Activated CD4-positive, CD25-positive, alpha-beta regulatory T cell treated with anti-CD3 and anti-CD28 coated beads, Interleukin-2, amount 50 U/mL, for 16 hours (primary cell): Measurements from ENCODE around the gene SEPTIN1.

Experiments
- DNase-seq: peaks from one replicate; pipeline ENCODE4 v3.0.0-alpha.2; 2020; ENCODE audit warnings: low read depth, low spot score

The SEPTIN1 gene, protein sequence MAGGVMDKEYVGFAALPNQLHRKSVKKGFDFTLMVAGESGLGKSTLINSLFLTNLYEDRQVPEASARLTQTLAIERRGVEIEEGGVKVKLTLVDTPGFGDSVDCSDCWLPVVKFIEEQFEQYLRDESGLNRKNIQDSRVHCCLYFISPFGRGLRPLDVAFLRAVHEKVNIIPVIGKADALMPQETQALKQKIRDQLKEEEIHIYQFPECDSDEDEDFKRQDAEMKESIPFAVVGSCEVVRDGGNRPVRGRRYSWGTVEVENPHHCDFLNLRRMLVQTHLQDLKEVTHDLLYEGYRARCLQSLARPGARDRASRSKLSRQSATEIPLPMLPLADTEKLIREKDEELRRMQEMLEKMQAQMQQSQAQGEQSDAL

GRCh38 chr16:30382111-30382881, at the start of gene SEPTIN1:
TSS of gene SEPTIN1 (minus strand) at chr16:30382561. CDS start at chr16:30382542, 19 bp downstream.
- peak; percentile 65 for DNase-seq

GRCh38 chr16:30430428-30430970, 48.1 kb upstream of the SEPTIN1 start:
- DNase-seq: no peak

DNA sequence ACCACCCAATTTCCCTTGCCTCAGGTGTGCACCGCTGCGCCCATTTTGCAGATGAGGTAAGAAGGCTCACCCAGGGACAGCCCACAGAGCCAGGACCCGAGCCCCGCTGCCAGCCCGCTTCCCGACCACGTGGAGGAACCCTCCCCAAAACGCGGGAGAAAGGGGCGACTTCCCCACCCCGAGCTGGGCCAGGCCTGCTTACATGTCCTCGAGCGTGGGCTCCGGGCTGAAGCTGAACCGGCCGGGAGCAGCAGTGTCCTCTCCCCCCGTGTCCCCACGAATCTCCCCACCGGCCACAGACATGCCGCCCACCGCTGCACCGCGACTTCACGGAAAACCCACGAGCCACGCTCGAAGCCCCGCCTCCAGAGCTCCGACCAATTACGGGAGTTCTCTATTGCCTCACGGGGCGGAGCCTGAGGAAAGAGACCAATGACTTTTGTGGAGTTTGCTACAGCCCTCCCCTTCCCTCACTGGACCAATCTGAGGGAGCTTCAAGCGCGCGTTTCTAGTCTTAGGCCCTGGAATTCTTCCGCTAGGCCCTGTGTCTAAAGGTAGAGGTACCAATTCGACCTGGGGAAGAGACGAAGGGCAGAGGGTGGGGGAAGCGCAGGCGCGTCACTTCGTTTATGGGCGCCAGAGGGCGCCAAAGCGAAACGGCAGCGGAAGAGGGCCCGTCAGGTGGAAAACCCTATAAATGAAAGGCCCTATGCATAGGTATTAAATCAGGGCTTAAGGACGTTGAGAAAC, 47.5 kb upstream of the SEPTIN1 start, which contains the start of gene DCTPP1:
DCTPP1 (minus strand) TSS at position 353 of the 750 bp plus-strand sequence; CDS start at position 303, 50 bp downstream.
- peak; percentile 89 for DNase-seq

- DNase-seq: no peak
Observed at GRCh38 chr16:30429418-30429677, 47.0 kb upstream of the SEPTIN1 start.

DNA sequence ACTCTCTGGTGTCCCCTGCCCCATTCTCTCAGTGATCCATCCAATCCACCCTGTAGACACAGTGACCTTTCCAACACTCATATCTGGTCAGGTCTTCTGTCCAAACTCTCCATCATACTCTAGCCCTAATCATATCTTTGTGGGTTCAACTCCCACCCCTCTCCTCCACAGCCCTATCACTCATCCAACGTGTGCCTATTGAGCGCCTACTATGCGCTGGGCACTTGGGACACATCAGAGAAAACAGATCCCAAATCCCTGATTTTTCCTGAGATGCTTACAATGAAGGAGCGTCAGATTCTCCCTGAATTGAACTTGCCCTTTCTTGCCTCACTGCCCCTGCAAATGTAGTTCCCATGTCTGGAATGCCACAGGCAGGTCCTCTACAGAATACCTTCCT, 45.7 kb upstream of the SEPTIN1 start:
- no peak for DNase-seq

DNA sequence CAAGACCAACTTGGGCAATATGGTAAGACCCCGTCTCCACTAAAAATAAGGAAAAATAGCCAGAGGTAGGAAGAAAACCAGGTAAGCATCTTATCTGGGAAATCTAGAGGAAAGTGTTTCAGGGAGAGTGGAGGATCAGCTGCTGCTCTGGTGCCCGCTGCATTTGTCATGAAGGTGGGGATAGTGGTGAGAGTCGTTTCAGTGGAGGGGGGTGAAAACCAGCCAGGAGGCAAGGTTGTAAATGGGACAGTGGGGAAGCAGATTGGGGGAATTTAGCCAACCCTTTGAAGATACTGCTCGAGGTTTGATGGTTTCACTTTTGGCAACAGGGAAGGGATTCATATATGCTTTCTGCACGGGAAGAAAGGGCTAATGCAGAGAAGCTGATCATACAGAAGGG, 38.6 kb upstream of the SEPTIN1 start:
- no peak for DNase-seq

GRCh38 chr16:30418350-30419181, 36.2 kb upstream of the SEPTIN1 start:
- no peak for DNase-seq

- DNase-seq: peak; percentile 74
Observed at GRCh38 chr16:30417529-30418349, 35.4 kb upstream of the SEPTIN1 start.

DNA sequence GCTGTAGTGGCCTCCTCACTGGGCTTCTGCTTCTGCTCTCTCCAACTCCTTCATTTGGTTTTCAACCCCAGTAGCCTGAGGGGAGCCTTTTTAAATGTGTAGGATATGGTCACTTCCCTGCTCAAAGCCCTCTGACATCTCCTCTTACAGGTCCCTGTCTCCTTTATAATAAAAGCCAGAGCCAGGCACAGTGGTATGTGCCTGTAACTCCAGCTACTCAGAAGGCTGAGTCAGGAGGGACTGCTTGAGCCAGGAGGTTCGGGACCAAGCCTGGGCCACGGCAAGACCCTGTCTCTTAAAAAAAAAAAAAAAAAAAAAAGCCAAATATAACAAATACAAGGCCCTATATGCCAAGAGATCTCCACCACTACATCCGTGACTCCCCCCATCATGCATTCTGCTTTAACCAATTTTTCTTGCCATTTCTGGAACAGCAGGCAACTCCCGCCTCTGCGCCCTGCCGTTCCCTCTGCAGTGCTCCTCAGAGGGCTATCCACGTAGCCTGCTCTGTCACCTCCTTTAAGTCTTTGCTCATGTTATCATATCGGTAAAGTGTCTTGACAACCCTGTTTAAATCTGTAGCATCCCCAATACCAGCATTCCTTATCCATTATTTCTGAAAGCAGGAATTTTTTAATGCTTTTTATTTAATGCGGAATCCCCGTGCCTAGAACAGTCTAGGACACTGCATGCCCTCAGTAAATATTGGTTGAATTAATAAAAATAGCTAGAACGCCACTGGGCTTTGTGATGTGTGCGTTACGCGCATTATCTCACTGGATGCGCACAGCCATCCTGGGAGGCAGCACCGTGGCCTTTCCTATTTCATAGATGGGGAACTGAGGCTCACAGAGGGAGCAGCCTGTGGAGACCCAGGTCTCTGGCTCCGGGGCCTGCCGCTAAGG, 34.5 kb upstream of the SEPTIN1 start:
- DNase-seq: no peak

DNA sequence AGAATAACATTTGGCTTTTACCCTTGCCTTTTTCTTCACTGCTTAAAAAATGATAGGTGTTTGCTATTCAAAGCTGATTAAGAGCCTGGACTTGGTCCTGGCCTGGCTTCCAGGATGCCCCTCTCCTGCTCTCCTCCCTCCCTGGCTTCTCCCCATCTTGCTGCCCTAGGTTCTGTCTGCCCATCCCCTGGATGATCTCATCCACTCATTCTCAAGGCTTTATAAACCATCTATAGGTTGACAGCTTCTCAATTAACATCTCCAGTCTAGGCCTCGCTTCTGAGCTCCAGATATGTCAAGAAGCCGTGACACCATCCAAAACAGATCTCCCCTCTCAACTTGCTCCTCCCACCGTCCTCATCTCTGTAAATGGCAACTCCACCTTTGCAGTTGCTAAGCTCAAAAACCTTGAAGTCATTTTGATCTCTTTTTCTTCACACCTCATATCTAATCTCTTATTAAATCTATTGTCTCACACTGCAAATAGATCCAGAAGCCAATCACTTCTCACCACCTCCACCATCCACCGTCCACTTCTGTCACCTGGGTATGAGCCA, 33.8 kb upstream of the SEPTIN1 start:
- DNase-seq: no peak

- DNase-seq: no peak
Observed at GRCh38 chr16:30414159-30414558, 31.8 kb upstream of the SEPTIN1 start.

DNA sequence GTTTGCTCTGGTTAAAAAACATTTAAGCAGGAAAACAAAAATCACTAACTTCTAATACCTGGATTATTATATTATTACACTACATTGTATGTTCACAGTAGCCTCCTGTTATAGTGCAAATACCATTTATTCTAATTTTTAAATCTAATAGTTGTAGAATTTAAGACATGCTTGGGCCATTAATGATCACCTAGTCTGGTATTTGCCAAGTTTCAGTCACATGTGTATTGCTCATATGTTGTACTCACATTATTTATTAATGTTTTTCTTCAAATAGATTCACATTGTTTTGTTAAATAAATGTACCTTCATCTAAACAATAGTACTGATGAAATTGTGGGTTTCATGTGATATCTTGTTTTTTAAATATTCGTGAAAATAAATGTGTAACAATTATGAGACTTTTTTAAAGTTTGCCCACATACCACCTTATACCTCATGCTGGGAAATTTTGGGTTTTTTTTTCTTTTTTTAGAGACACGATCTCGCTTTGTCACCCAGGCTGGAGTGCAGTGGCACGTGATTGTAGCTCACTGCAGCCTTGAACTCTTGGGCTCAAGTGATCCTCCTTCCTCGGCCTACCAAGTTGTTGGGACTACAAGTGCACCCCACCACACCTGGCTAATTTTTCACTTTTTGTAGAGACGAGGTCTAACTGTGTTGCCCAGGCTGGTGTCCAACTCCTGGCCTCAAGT, 30.9 kb upstream of the SEPTIN1 start:
- no peak for DNase-seq

- peak; percentile 87 for DNase-seq
Observed at GRCh38 chr16:30409125-30410060, 27.0 kb upstream of the SEPTIN1 start.

DNA sequence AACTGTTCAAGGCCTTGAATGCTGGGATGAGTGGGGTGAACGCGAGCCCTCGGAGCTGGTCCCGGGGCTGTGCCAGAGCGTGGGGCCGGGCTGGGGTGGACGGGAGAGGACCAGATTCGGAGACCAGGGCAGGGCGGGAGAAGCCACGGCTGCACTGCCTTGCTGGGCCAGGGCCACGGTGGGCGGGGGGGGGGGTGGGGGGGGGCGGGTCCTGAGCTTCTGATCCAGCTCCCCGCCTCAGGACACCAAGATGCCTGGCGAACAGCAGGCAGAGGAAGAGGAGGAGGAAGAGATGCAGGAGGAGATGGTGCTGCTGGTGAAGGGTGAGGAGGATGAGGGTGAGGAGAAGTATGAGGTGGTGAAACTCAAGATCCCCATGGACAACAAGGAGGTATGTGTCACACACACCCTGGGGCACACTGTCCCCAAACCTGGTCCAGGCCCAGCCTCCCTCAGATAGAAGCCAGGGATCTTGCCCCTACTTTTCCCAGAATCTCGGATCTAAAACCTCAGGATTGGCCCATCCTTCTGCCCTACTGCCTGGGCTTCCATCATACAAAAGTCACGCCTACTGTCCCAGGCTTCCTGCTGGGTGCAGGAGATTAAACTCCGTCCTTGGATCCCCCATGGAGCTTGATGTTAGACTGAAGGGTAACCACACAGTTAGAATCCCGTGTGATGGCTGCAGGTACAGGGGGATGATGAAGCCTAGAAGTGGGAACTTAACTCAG, 25.6 kb upstream of the SEPTIN1 start:
- no peak for DNase-seq

DNA sequence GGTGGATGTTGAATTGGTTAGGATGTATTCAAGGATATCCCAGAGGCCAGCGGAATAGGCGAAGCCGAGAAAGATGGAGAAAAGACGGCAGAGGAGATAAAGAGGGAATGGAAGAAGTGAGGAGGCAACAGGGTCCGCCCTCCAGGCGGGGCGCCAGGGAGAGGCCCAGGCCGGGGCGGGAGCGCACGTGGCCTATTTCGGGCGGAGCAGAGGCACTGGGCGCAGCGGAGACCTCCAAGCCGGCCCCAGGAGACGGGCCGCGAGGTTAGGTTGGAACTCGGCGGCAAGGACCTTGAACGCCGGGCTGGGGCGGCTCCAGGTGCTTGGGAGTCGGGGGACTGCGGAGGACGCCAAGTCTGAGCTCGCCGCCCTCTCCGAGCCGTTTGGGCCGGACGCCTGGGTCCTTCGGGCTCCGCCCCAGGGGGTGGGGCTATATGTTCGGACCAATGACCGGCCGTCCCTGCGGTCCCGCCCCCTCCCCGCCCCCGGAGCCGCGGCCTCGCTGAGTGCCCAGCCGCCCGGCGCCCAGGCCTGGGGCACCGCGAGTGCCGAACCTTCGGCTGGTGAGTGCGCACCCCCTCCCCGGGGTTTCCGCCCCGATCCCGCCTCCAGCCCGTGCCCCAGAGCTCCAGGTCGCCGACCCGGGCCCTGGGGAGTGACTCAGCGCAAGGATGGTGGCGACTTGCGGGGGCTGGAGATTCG, 24.9 kb upstream of the SEPTIN1 start, which contains the start of gene ZNF771:
ZNF771 (plus strand) TSS at position 505 of the 702 bp plus-strand sequence. CDS start 448 bp downstream, outside the sequence.
- DNase-seq: peak; percentile 76

DNA sequence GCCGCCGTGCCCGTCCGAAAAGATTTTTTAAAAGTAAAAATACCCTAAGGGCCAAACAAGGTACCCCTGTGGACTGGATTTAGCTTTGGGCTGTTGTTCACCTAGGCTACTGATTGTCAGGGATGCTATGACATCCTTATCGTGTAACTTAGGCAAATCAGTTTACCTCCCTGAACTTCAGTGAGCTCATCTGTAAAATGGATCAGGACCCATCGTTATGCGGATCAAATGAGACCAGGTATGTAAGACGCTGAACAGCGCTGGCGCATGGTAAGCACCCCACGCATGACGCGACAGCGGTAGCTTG, 24.4 kb upstream of the SEPTIN1 start:
- DNase-seq: no peak
